CD14-positive monocyte (primary cell): ENCODE data around the gene MTUS2. TPM values are rescaled to one million over a fixed set of nuclear protein-coding genes. Genes with fewer than 3 reads are reported as not detected.

Experiments
- DNase-seq, 3 donors: peaks; one replicate each; pipeline ENCODE4 v3.0.0-alpha.2; 2011 to 2022
- H2AFZ ChIP-seq: 2 replicates; pipeline ENCODE4 v1.6.0; 2012; ENCODE audit warnings: mild to moderate bottlenecking, low read depth, low read length, inconsistent platforms; ENCODE audit not compliant: insufficient read depth, poor library complexity, severe bottlenecking
- H3K27ac ChIP-seq, 2 donors: 1 replicate in 1 of 2; 2 replicates in 1 of 2; pipeline ENCODE4 v1.5.1; 2012 to 2013; ENCODE audit warnings: low read length in 2 of 2, control low read depth in 1 of 2, inconsistent platforms in 1 of 2, low read depth in 1 of 2, mild to moderate bottlenecking in 1 of 2
- H3K27me3 ChIP-seq, 2 donors: one replicate each; pipeline versions ENCODE4 v1.6.0 to v1.6.1; 2011 to 2013; ENCODE audit warnings: low read length in 2 of 2; ENCODE audit not compliant: control insufficient read depth in 2 of 2, insufficient read depth in 2 of 2
- H3K36me3 ChIP-seq, 2 donors: replicated peaks in 1 of 2; 1 replicate in 1 of 2; 2 replicates in 1 of 2; pipeline versions ENCODE4 v1.5.1 to v1.6.1; 2012 to 2013; ENCODE audit warnings: low read length in 2 of 2, control low read depth in 1 of 2, inconsistent platforms in 1 of 2, mild to moderate bottlenecking in 1 of 2; ENCODE audit not compliant: insufficient read depth in 2 of 2, control insufficient read depth in 1 of 2
- H3K4me1 ChIP-seq, 2 donors: 1 replicate in 1 of 2; 2 replicates in 1 of 2; pipeline versions ENCODE4 v1.5.1 to v1.6.1; 2012 to 2013; ENCODE audit warnings: low read length in 2 of 2, control low read depth in 1 of 2, inconsistent platforms in 1 of 2, mild to moderate bottlenecking in 1 of 2, moderate library complexity in 1 of 2; ENCODE audit not compliant: insufficient read depth in 2 of 2, control insufficient read depth in 1 of 2
- H3K4me2 ChIP-seq: replicated peaks from 2 replicates; pipeline ENCODE3; 2012; ENCODE audit warnings: low read length, moderate library complexity, mild to moderate bottlenecking; ENCODE audit not compliant: poor library complexity, severe bottlenecking; ENCODE audit errors: extremely low read depth
- H3K4me3 ChIP-seq, 3 experiments: fragments of 200-600 bp in 1 of 3; sonication (generic) in 1 of 3; replicated peaks in 1 of 3; 1 replicate in 2 of 3; 2 replicates in 1 of 3; pipeline ENCODE4 v1.5.1; 2011 to 2013; ENCODE audit warnings: low read length in 3 of 3, mild to moderate bottlenecking in 3 of 3, control low read depth in 2 of 3, low read depth in 2 of 3, inconsistent platforms in 1 of 3, moderate library complexity in 1 of 3
- H3K79me2 ChIP-seq: 2 replicates; pipeline ENCODE4 v1.6.0; 2012; ENCODE audit warnings: mild to moderate bottlenecking, control low read depth, inconsistent platforms, low read length, moderate library complexity; ENCODE audit not compliant: insufficient read depth
- H3K9ac ChIP-seq: 2 replicates; pipeline ENCODE4 v1.6.0; 2017; ENCODE audit warnings: low read length, mild to moderate bottlenecking; ENCODE audit not compliant: insufficient read depth, poor library complexity, severe bottlenecking
- H3K9me3 ChIP-seq, 2 donors: replicated peaks in 1 of 2; 1 replicate in 1 of 2; 2 replicates in 1 of 2; pipeline versions ENCODE4 v1.5.1 to v1.6.1; 2012 to 2013; ENCODE audit warnings: low read length in 2 of 2, control low read depth in 1 of 2; ENCODE audit not compliant: control insufficient read depth in 1 of 2, insufficient read depth in 1 of 2
- H4K20me1 ChIP-seq: 2 replicates; pipeline ENCODE4 v1.6.0; 2012; ENCODE audit warnings: mild to moderate bottlenecking, low read length, control low read depth, moderate library complexity; ENCODE audit not compliant: insufficient read depth
- H3K27ac Mint-ChIP-seq, 7 donors: one replicate each; pipeline ENCODE4 v1.8.0; 2020; ENCODE audit warnings: mild to moderate bottlenecking in 7 of 7, mixed read lengths in 7 of 7, moderate library complexity in 6 of 7, inconsistent platforms in 2 of 7
- H3K27me3 Mint-ChIP-seq, 3 donors: one replicate each; pipeline ENCODE4 v1.8.0; 2021 to 2022; ENCODE audit warnings: low read depth in 3 of 3, mild to moderate bottlenecking in 3 of 3, mixed read lengths in 3 of 3, moderate library complexity in 3 of 3, inconsistent platforms in 1 of 3
- H3K36me3 Mint-ChIP-seq, 2 donors: one replicate each; pipeline ENCODE4 v1.8.0; 2020; ENCODE audit warnings: mixed read lengths in 2 of 2, inconsistent platforms in 1 of 2, mild to moderate bottlenecking in 1 of 2
- H3K4me1 Mint-ChIP-seq: one replicate; pipeline ENCODE4 v1.8.0; 2020; ENCODE audit warnings: mild to moderate bottlenecking, mixed read lengths
- H3K4me3 Mint-ChIP-seq, 2 donors: one replicate each; pipeline ENCODE4 v1.8.0; 2020; ENCODE audit warnings: mild to moderate bottlenecking in 2 of 2, mixed read lengths in 2 of 2, moderate library complexity in 1 of 2
- H3K9me3 Mint-ChIP-seq, 7 donors: one replicate each; pipeline ENCODE4 v1.8.0; 2020 to 2022; ENCODE audit warnings: mixed read lengths in 7 of 7, mild to moderate bottlenecking in 6 of 7, moderate library complexity in 6 of 7, inconsistent platforms in 2 of 7
- WGBS: methylation state at CpG from one replicate; pipeline ENCODE4 v1.1.5; 2013; ENCODE audit warnings: missing lambda C conversion rate; ENCODE audit not compliant: insufficient coverage; 5-methylcytosine and 5-hydroxymethylcytosine counted together
- intact Hi-C, 2 donors: fragments of 100-400 bp; cut with micrococcal nuclease; formaldehyde crosslinking; loops; one replicate each; pipeline versions ENCODE4 v1.15.0 to v1.15.1; 2023
- polyA plus RNA-seq, 3 donors: library from polyadenylated mRNA; depleted of rRNA in 1 of 3; unstranded in 2 of 3; stranded (reverse) in 1 of 3; fragments of 300-500 nt in 2 of 3; fragments of >200 nt in 1 of 3; fragmentation: Illumina TruSeq in 2 of 3; gene quantifications; 1 replicate in 2 of 3; 2 replicates in 1 of 3; pipeline ENCODE4 v1.2.3, GENCODE V29; 2012 to 2021
- TF ChIP-seq, protein P1 (sequence below): fragments of 200-600 bp; IDR thresholded peaks from one replicate; pipeline ENCODE4 v1.8.0; 2022; ENCODE audit warnings: antibody characterized with exemption, mild to moderate bottlenecking

Gene MTUS2
- polyA plus RNA-seq, 3 donors: 0.04 TPM; not detected in 2

- no peaks in the 10 kb centered on the region for H3K36me3 Mint-ChIP-seq
- H3K27ac ChIP-seq: no peak overlapping the region
- H3K4me3 ChIP-seq: no peak overlapping the region
- H3K9ac ChIP-seq: no peak overlapping the region
- peaks cover 3% of the 10 kb centered on the region for H3K4me1 Mint-ChIP-seq
- no peaks in the 10 kb centered on the region for H4K20me1 ChIP-seq
- H3K27me3 ChIP-seq: peaks cover 3 to 6% of the 10 kb centered on the region in 2 donors
- no peak overlapping the region for H2AFZ ChIP-seq
- WGBS: no CpG with 5 or more reads among the region's 2 CpGs
- peaks cover 26 to 35% (median 29%) of the 10 kb centered on the region in 3 donors for H3K27me3 Mint-ChIP-seq
- no peak overlapping the region for H3K27ac Mint-ChIP-seq
- intact Hi-C loops: loop anchor here in 1 of 2 donors (10.0 kb wide), 1 partner anchor 118 kb away; no protein-coding TSS in a partner anchor
- H3K9me3 ChIP-seq: no peaks in the 10 kb centered on the region
- no peaks in the 10 kb centered on the region for H3K9me3 Mint-ChIP-seq
- H3K4me3 Mint-ChIP-seq: no peak overlapping the region
- H3K4me1 ChIP-seq: peaks cover 3 to 4% of the 10 kb centered on the region in 2 donors
- no peak overlapping the region for H3K4me2 ChIP-seq
- no peak for DNase-seq
- no peaks in the 10 kb centered on the region for H3K36me3 ChIP-seq
- no peaks in the 10 kb centered on the region for H3K79me2 ChIP-seq
- TF ChIP-seq, protein P1, sequence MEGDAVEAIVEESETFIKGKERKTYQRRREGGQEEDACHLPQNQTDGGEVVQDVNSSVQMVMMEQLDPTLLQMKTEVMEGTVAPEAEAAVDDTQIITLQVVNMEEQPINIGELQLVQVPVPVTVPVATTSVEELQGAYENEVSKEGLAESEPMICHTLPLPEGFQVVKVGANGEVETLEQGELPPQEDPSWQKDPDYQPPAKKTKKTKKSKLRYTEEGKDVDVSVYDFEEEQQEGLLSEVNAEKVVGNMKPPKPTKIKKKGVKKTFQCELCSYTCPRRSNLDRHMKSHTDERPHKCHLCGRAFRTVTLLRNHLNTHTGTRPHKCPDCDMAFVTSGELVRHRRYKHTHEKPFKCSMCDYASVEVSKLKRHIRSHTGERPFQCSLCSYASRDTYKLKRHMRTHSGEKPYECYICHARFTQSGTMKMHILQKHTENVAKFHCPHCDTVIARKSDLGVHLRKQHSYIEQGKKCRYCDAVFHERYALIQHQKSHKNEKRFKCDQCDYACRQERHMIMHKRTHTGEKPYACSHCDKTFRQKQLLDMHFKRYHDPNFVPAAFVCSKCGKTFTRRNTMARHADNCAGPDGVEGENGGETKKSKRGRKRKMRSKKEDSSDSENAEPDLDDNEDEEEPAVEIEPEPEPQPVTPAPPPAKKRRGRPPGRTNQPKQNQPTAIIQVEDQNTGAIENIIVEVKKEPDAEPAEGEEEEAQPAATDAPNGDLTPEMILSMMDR: no peak
These were observed 27.1 kb upstream of the MTUS2 start for GRCh38 chr13:28792992-28793391.

- no peaks in the 10 kb centered on the region for H3K9me3 Mint-ChIP-seq
- H3K27me3 Mint-ChIP-seq: peaks cover 23 to 31% (median 31%) of the 10 kb centered on the region in 3 donors
- DNase-seq: no peak
- Histone ChIP-seq H3K9me3 (no peaks in the 10 kb centered on the region), H3K4me3 (no peak overlapping the region), H3K79me2 (no peaks in the 10 kb centered on the region), H3K36me3 (no peaks in the 10 kb centered on the region), H3K4me1 (peaks cover 3 to 4% of the 10 kb centered on the region in 2 donors), H3K9ac (no peak overlapping the region), H3K27me3 (peaks cover 3 to 9% of the 10 kb centered on the region in 2 donors), H2AFZ (no peak overlapping the region), H3K27ac (no peak overlapping the region), H4K20me1 (no peaks in the 10 kb centered on the region), H3K4me2 (no peak overlapping the region)
- TF ChIP-seq, protein P1: no peak
- no peaks in the 10 kb centered on the region for H3K36me3 Mint-ChIP-seq
- no peak overlapping the region for H3K4me3 Mint-ChIP-seq
- no peak overlapping the region for H3K27ac Mint-ChIP-seq
- H3K4me1 Mint-ChIP-seq: peaks cover 3% of the 10 kb centered on the region
- intact Hi-C loops: loop anchor here in 1 of 2 donors (10.0 kb wide), 1 partner anchor 120 kb away; no protein-coding TSS in a partner anchor
- 79% methylated on average over 3 of the region's 6 CpGs for WGBS
These were observed 25.7 kb upstream of the MTUS2 start for GRCh38 chr13:28794396-28794795.
